Brain pericyte (primary cell): ENCODE results near the gene TSPOAP1.

Source experiments
- DNase-seq: peaks from one replicate; pipeline ENCODE4 v3.0.0-alpha.2; 2012; ENCODE audit warnings: low read depth, low spot score

The TSPOAP1 gene

DNA sequence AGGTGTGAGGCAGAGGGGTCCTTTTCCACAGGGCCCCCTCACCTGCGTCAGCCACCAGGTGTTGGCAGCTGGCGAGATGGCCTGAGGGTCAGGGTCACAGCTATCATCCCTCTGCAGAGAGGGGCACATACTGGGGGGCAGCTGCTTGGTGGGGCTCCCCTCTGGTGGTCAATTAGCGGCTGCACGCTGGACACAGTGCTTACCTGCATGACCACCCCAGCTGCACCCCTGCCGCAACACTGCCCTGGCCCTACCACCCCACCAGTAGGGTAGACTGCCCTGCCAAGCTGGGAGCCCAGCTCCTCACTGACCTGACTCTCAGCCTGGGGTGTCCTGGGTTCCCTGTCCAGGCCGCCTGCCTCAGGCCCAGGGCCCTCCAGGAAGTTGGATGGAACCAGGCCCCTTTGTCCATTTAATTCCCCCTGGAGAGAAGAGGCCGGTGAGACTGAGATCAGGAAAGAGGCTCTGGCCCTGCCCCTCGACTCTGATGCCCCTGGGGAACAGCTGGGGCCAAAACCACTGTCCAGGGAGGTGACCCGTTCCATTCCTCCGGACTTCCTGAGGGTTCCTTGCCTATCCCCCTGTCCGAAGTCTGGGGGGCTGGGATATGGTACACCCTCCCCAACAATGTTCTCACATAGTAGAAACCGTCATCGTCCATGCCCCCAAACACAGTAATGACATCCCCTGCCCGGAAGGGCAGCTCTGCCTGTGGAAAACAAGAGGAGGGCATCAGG is 23.7 kb downstream of the TSPOAP1 start:
- DNase-seq = no peak

DNA sequence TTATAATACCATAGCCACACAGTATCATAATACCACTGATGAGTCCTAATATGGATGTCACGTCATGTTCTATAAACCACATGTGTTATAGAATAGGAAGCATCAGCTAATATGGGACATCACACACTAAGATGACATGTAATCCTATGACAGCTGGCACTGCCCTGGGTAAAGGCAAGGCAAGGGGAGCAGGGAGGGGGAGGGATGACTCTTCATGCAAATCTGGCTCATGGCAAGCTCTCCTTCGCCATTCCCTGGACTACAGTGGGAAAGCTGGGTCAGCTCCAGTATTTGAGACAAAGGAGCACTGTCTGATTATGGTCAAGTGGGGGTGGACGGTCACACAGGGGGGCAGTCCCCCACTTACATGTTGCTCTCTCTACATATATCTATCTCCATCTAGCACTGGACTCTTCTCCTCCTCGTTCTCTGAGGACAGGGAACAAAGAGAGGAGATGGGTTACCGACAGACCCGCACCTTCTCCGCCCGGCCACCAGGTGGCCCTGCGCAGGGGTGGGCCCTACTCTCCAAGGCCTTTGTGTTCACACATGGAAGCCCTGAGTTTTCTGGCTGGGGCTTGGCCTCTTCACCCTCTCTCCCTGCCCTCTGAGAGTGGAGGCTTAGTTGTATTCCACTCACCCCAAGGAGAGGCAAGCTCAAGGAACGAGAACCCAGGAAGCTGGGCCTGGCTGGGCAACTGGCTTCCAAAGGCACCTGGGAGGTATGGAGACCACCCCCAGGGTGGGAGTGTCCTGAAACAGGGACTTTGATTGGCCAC is 24.4 kb downstream of the TSPOAP1 start:
- no peak for DNase-seq

DNA sequence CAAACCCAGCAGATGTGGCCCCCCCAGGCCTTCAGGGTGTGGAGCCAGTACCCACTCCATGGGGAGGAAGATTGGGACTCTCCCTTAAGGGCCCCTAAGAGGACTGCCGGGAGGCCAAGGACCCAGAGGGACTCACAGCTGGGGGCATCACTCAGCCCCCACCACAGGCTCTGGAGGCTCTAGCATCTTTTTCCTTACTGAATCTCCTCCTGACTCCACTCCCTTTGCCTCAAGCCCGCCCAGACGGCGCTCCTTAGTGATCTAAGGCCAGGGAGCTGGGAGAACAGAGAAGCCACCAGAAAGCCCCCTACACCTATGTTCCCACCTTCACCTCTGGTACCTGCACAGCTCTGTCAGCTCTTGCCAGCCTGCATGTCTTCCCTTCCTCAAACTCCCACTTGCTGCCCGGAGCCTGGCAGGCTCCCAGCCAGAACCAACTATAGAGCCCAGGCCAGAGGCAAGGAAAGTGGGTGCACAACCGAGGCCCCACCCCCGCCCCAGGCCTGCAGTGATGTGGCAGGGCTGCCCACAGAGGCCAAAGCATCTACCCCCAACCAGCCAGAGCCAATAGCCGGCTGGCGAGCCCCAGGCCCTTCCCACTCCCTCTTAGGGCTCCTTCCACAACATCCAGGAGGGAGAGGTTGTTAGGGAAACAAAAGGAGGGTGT is 25.5 kb downstream of the TSPOAP1 start:
- DNase-seq = no peak

DNA sequence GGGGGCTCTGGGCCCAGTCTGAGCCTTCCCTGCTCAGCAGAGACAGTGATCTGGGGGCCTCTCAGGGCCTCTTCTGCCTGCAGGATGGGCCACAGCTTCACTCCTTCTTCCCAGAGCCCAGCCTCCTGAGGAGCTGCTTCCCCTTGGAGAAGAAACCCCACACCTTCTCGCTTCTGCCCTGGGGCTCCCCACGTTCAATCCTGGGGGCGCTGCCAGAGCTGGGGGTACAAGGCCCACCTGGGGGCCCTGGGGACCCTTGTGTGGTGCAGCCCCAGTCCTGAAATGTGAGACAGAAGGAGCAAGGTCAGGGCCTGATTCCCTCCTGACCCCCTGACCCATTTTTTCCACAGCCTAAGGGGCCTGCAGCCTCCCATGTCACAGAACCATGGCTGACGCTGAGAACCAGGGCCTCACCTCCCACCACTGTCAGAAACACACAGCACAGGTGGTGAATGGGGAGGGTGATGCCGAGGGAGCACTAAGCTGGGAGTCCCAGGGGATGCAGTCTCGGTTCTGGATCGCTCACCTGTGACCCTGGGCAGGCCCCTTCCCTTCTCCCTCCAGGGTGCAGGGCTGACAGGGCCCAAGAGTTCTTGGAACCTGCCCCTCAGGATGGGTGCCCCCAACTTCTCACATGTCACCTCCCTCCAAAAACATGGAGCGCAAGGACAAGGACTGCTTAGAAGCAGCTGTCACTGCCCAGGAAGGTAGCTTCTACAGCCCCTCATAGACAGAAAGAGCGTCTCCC is 26.2 kb downstream of the TSPOAP1 start:
- no peak for DNase-seq

DNA sequence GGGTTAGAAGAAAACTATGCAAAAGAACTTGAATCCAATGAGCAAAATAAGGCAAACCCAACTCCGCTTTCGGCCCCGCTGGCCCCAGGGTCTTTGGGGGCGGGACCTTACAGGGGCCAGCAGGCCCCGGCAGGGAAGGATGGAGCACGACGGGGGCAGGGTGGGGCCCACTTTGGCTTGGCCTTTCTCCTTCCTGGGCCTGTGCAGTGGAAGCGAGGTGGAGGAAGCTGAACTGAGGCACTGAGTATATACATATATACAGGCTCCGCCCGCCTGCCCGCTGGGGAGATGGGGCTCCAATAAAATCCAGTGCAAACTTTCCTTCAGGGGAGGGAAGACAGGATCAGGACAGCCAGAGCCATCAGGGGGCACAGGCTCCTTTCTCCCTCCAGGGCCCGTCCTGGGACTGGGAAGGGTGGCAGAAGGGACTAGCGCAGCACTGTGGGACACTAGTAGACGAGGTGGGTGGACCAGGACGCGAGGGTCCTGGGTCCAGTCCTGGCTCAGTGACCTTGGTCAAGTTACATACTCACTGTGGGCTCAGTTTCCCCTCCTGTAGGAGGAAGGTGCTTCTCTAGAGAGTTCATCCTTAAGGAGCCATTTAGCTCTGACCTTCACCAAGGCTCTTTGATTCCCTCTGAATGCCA is 27.0 kb downstream of the TSPOAP1 start:
- no peak for DNase-seq

DNA sequence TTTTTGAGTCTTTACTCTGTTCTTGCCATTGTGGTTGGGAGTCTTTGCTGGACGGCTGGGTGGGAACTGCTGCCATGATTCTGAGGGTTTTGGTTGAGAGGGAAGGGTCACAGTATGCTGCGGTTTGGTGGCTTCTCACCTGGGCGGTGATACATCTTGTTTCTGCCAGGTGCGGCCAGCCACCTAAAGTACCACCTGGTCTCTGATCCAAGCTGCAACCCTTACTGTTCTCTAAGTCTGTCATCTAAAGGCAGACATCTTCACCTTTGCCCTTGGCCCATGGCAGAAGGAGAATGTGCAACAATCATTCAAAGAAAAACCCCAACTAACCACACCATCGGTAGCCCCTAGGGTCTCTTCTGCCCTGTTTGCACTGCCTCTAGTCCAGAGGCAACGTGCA is 28.3 kb downstream of the TSPOAP1 start:
- DNase-seq = no peak

DNA sequence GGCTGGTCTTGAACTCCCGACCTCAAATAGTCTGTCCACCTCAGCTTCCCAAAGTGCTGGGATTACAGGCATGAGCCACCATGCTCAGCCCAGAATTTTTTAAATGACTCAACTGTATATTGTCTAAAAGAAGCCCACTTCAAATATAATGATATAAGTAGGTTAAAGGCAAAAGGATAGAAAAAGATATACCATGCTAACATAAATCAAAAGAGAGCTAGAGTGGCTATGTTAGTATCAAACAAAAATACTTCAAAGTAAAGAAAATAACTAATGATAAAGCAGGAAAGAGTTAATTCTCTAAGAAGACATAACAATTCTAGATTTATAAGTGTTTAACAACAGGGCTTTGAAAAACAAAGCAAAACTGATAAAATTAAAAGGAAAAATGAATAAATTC is 34.6 kb downstream of the TSPOAP1 start:
- no peak for DNase-seq

DNA sequence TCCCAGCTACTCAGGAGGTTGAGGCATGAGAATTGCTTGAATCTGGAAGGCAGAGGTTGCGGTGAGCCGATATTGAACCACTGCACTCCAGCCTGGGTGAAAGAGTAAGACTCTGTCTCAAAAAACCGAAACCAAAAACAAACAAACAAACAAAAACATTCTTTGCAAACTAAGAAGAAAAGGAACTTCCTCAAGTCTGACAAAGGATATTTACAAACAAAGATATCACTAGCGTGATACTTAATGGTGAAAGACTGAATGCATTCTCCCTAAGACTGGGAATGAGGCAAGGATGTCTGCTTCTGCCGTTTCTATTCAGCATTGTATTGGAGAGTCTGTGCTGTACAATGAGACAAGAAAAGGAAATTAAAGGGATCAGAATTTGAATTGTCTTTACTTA is 37.3 kb downstream of the TSPOAP1 start:
- no peak for DNase-seq

DNA sequence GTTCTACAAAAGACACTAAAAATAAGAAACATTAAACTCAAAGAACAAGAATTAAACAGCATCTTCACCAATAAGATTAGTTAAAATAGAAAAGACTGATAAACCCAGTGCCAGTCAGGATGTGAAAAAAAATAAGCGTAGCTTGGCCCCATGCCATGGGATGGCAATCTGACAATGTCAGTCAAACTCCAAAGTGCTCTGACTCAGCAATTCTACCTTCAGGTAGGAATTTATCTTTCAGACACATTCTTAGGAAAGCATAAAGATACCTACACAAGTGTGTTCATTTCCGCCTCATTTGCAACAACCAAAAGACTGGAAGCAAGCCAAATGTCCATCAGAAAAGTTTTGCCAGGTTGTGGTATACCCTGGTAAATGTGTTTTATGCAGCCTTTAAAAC is 38.7 kb downstream of the TSPOAP1 start:
- DNase-seq = no peak

DNA sequence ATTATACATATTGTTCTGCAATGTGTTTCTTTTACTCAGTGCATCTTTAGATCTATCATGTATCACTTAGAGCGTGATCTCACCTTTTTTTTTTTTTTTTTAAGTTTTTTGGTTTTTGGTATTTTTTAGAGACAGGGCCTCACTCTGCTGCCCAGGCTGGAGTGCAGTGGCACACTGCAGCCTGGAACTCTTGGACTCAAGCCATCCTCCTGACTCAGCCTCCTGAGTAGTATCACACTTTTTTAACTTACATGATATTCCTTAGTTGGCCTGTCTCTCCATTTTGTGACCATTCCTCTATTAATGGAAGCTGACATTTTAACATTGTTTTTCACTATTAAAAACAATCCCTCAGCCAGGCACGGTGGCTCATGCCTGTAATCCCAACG is 43.2 kb downstream of the TSPOAP1 start:
- no peak for DNase-seq

DNA sequence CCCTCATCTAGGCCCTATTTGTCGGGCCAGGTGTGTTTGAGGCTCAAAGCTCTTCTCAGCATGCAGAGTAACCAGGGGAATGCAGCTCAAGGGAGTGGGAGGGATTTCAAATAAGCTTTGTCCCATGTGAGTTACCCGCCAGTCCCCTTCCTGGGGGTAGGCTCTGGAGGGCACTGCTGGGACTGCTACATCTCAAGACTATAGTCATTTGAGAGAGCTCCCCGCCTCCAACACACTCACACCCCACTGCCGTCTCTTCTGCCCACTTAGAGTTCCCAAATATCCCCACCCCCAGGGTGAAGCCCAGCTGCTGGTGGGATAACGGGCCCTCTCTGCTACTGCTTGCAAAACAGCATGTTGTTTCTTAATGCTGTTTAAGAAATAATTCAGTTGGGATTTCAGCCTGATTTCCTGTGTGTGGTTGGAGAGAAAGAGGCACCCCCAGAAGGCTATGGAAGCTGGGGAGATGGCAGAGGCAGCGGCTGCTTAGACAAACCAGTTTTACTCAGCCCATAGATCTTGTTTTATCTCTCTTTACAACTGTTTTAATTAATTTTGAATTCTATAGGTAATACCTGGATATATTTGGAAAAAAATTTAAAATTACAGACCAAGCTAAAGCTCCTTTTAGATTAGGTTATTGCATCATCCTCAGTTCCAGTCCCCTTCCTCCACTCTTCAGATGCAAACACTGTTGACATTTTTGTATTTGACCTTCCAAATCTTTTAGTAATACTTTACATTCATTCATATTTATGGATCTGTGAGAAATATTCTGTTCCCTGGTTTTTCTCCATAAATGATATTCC is 43.8 kb downstream of the TSPOAP1 start:
- no peak for DNase-seq

DNA sequence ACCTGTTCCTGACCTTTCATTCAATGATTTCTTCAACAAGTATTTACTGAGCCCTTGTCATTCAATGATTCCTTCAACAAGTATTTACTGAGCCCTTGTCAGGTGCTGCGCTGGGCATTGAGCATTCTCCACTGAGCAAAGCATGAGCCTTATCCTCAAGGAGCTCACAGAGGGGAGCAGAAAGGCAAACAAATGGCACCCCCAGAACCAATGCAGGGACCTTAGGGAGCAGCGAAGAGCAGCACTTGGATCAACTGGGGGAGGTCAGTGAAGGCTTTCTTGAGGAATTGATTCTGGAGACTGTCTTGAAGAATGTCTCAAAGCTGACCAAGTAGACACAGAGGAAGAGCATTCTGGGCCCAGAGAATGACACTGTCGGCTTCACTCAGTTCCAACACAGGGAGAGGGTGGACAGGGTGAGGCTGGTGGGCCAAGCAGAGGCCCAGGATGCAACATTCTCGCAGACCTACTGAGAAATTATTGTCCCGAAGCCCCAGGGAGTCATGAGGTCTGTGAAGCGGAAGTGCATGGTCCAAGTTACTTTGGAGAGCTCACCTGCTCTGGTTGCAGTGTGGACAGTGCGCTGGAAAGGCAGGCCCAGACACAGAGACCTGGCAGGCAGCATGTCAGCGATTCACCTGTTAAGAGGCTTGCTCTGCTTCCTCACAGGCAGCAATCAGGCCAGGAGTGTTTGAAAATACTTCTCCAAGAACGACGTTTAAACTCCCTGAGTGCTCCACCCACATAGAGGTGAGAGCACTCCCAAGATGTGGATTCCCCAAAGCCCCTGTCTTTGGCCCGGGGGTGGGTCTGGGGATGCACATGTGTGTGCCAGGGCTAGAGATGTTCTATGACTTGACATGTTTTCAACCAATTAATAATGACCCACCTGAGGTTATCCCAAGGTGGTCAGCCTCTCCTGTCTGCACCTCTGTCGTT is 44.7 kb downstream of the TSPOAP1 start:
- DNase-seq = no peak

DNA sequence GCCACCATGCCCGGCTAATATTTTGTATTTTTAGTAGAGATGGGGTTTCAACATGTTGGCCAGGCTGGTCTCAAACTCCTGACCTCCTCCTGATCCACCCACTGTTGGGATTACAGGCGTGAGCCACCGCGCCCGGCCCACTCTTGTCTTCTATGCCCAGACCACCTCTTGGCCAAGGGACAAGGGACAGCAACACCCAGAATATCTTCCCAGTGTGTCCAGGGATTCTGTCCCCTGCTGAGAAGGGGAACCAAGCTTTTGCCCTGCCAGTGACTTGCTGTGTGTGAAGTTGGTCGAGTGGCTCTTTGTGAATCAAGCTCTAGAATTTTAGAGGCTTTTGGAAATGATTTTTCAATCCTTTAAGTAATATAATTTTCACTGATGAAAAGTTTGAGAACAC is 46.2 kb downstream of the TSPOAP1 start:
- no peak for DNase-seq

DNA sequence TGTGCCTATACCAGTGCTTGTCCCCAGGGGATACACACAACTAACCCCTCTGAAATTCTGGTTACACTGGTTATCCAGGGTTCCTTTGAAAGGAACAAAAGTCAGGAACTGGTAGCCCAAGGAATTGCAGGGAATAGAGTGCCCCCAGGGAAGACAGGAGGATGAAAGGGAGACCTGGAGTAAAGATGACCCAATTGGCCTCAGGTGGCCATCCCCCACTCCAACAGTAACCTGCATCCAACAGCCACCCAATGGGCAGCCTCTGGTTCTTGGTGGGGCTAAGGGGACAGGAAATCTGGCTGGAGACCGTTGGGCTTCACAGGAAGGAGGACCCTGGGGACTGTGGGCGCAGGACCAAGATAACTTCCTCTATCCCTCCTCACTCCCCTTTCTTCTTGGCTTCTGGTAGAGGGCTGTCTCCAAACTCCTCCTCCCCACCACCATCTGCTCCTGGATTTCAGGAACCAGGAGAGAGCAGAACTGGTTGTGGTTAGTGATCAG is 47.0 kb downstream of the TSPOAP1 start:
- DNase-seq = no peak

DNA sequence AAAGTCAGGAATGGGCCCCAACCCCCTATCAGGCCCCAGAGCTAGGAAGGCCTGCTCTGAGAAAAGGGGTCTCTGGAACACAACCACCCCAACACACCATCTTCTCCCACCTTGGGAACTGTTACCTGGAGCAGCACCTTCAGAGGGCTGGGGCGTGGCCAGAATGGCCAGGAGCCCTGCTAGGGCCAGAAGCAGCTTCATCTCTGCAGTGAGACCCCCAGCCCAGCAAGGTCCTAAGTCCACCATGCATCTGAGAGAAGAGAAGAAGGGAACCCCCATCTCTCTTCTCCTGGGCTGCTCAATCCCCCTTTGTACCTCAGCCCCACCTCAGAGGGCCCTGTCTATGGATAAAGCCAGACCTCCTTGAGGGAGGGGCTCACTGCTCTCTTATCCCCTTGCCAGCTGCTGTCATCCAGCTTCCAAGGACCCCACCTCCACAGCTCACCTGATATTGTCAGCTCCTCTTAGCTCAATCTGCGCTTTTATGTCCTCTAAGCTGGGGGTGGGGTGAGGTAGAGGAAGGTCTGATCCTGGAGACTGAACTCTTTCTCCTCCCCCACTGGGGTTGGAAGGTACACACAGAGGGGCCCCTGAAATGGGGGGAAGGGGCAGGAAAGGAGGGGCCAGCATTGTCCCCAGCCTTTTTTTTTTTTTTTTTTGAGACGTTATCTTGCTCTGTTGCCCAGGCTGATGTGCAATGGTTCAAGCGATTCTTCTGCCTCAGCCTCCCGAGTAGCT is 47.9 kb downstream of the TSPOAP1 start, which contains the start of gene MPO:
TSS of gene MPO (minus strand) at position 456 of the 738 bp plus-strand sequence. CDS start at position 279, 177 bp downstream.
- no peak for DNase-seq

DNA sequence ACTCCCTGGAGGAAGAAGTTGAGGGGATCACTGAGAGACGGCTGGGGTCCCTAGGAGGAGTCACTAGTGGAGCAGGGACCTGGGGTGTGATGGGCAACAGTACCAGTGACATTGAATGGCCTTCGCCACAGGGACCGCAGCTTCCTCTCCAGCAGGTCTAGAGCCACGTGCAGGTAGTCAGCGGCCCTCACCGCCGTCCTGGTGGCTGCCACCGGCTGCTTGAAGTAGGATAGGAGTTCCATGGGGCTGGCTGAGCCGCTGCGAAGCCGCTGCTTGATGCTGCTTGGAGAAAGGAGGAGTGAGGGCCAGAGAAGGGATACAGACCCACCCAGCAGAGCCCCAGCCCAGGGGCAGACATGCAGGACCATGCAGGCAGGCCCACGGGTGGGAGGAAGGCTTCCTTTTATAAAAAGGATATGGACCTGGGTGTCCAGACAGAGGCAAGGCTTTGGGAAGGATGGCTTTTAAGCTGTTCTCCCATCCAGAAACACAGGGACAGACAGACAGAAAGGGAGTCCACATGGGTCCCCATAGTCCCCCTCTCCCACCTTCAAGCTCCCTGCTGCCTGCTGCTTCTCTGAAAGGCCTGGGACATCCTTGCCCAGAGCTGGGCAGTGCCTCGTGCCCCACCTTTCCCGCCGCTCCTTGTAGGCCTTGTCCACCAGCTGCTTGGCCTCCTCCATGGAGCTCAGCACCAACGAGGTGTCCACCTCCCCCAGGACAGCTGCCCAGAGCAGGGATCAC is 48.7 kb downstream of the TSPOAP1 start:
- DNase-seq = no peak

DNA sequence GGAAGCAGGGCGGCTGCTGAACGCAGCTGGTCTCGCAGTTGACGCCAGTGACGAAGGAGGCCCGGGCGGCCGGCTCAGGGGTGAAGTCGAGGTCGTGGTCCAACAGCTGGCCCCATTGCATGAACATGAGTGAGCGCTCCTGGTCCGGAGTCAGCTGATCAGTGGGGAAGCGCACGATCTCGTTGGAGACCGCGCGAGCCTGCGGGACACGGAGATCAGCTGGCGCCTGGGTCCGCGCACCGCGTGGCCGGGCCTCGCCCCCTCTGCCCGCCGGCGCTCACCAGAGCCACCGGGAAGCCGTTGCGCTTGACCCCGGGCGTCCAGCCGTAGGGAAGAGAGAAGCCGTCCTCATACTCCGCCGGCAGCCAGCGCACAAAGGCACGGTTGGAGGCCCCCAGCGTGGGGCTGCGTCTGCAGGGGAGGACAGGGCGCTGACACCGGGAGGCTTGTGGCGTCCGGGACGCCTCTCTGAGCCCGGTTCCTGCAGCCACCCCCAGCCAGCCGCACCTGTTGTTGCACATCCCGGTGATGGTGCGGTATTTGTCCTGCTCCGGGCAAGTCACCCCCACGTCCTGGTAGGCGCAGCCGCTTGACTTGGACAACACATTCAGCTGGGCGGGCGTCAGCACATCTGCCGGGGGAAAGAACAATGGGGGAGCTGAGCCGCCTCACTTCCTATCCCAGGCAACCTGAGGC is 49.4 kb downstream of the TSPOAP1 start:
- DNase-seq = no peak
